BE2C (cell line): Measurements from ENCODE around the gene DNAH6.

Source experiments
- DNase-seq: peaks from one replicate; pipeline ENCODE4 v3.0.0-alpha.2; 2020
- H3K27me3 ChIP-seq: fragments of 250-450 bp; sonication (Bioruptor Pico); 2 replicates; pipeline ENCODE4 v1.5.1; 2020; ENCODE audit warnings: mild to moderate bottlenecking
- H3K36me3 ChIP-seq: fragments of 250-450 bp; sonication (Bioruptor Pico); 2 replicates; pipeline ENCODE4 v1.5.1; 2020; ENCODE audit warnings: mild to moderate bottlenecking
- H3K4me1 ChIP-seq: fragments of 250-450 bp; sonication (Bioruptor Pico); 2 replicates; pipeline ENCODE4 v1.5.1; 2020
- H3K4me3 ChIP-seq: 2 replicates; pipeline ENCODE4 v1.5.1; 2011; ENCODE audit warnings: low read depth, low read length
- H3K9me3 ChIP-seq: fragments of 250-450 bp; sonication (Bioruptor Pico); 2 replicates; pipeline ENCODE4 v1.5.1; 2020
- TF ChIP-seq, protein P1 (sequence below): IDR thresholded peaks from 2 replicates; pipeline ENCODE4 v1.5.1; 2012; ENCODE audit warnings: mild to moderate bottlenecking, low read depth, low read length

The DNAH6 gene

DNA sequence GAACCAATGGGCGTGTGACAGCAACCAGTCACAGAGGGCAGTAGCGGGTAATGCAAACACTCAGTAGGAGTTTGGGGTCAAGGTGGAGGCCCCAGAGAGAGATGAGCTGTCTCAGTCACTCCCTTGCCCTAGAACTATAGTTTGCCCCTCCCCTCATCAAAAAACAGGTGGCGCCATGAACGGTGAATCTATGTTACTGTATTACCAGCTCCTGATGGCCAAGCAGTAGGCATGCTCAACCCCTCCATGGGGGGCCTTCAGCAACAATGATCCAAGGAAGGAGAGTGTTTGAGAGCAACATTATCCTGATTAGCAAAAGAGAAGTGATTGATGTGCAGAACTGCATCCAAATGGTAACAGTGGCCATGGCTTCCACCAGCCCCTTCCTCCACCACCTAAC lies 334.2 kb downstream of the DNAH6 start:
- TF ChIP-seq, protein P1, sequence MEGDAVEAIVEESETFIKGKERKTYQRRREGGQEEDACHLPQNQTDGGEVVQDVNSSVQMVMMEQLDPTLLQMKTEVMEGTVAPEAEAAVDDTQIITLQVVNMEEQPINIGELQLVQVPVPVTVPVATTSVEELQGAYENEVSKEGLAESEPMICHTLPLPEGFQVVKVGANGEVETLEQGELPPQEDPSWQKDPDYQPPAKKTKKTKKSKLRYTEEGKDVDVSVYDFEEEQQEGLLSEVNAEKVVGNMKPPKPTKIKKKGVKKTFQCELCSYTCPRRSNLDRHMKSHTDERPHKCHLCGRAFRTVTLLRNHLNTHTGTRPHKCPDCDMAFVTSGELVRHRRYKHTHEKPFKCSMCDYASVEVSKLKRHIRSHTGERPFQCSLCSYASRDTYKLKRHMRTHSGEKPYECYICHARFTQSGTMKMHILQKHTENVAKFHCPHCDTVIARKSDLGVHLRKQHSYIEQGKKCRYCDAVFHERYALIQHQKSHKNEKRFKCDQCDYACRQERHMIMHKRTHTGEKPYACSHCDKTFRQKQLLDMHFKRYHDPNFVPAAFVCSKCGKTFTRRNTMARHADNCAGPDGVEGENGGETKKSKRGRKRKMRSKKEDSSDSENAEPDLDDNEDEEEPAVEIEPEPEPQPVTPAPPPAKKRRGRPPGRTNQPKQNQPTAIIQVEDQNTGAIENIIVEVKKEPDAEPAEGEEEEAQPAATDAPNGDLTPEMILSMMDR, result no peak
- Histone ChIP-seq H3K36me3 (no peaks in the 10 kb centered on the region), H3K9me3 (no peaks in the 10 kb centered on the region), H3K4me1 (no peaks in the 10 kb centered on the region), H3K27me3 (no peaks in the 10 kb centered on the region), H3K4me3 (no peak overlapping the region)
- DNase-seq, result no peak

DNA sequence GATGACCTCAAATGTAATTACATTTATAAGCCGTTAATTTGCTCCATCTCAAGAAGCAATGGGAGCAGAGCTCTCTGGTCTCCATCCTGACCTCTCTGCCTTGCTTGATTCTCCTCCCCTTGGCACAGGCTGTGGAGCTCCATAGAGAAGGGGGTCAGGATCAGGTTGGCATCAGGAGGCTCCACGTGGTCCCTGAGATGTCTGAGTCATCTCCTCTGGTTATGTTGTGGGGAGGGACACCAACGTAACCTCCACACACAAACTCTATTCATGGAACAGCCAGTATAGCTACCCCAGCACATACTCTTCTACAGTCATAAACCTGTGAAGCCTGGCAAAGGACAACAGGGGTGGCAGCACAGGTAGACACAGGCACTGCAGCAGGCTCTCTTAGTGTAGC lies 335.6 kb downstream of the DNAH6 start:
- TF ChIP-seq, protein P1, result no peak
- Histone ChIP-seq H3K27me3 (no peaks in the 10 kb centered on the region), H3K4me1 (no peaks in the 10 kb centered on the region), H3K9me3 (no peaks in the 10 kb centered on the region), H3K4me3 (no peak overlapping the region), H3K36me3 (no peaks in the 10 kb centered on the region)
- no peak for DNase-seq

DNA sequence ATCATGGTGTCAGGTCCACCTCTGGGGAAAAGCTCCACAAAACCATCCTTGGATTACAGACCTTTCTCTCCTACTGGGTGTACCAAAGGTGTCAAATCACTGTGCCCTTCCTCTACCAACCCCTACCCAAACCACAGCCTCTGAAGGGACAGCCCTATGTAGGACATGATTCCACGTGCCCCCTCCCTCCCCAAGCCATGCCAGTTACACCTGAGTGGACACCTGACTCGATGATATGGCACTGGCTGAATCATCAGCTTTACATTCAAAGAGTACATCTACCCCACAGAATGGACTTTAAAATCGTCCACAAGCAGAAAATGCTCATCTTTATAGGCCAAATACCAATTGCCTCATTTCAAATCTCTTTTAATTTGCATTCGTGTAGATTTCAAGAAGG lies 338.6 kb downstream of the DNAH6 start:
- Histone ChIP-seq H3K9me3 (no peaks in the 10 kb centered on the region), H3K4me3 (no peak overlapping the region), H3K36me3 (no peaks in the 10 kb centered on the region), H3K4me1 (no peaks in the 10 kb centered on the region), H3K27me3 (no peaks in the 10 kb centered on the region)
- TF ChIP-seq, protein P1, result no peak
- DNase-seq, result no peak

DNA sequence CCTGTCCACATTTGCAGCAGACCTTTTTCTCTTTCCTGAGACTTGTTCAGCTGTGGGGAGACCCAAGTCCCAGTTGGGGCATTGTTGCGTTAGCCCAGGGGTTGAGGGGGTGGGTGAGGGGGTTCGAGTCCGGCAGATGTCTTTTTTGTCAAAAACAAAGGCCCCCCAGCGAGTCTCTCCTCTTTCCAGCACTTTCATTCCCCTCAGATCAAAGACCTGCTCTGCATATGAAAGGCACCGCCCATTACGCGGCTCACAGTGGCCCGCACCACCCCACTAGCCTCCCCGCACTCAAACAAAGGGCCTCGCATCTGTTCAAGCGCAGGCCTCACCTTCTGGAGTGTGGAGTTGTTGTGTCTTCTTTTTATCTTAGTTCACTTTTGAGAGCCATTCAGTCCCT lies 339.4 kb downstream of the DNAH6 start:
- no peaks in the 10 kb centered on the region for H3K36me3 ChIP-seq
- DNase-seq, result no peak
- H3K4me1 ChIP-seq, result no peaks in the 10 kb centered on the region
- TF ChIP-seq, protein P1, result no peak
- H3K9me3 ChIP-seq, result no peaks in the 10 kb centered on the region
- no peaks in the 10 kb centered on the region; the same call in 1 of the 2 replicates for H3K27me3 ChIP-seq
- no peak overlapping the region for H3K4me3 ChIP-seq

DNA sequence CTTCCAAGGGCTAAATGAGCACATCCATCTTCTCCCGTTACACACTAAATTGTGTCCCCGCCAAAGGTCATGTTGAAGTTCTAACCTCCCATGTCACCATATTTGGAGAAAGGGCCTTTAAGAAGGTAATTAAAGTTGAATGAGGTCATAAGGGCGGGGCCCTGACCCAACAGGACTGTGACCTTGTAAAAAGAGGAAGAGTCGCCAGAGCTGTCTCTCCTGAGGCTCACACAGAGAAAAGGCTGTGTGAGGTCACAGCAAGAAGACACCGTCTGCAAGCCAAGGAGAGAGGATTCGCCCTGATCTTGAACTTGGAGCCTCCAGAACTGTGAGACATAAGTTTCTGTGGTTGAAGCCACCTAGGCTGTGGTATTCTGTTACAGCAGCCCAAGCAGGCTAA lies 340.5 kb downstream of the DNAH6 start:
- H3K4me1 ChIP-seq, result no peaks in the 10 kb centered on the region
- no peaks in the 10 kb centered on the region; the same call in 1 of the 2 replicates for H3K27me3 ChIP-seq
- DNase-seq, result no peak
- no peak overlapping the region for H3K4me3 ChIP-seq
- TF ChIP-seq, protein P1, result no peak
- H3K9me3 ChIP-seq, result no peaks in the 10 kb centered on the region
- H3K36me3 ChIP-seq, result no peaks in the 10 kb centered on the region

DNA sequence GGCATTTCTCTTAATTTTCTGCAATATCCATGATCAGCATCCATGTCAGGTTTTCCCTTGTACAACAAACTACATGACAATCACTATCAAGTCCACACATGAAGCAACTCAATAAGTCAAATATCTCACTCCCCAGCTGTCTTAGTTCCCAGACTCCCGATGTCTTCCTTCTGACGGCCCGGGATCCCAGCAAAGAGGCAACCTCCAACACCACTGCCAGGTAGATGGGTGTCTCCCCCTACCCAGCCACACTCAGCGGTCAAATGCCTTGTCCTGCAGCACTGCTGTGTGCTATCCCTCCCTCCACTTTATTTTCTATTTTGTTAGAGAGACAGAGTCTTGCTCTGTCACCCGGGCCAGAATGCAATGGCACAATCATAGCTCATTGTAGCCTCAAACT lies 341.3 kb downstream of the DNAH6 start:
- Histone ChIP-seq H3K4me3 (no peak overlapping the region), H3K4me1 (no peaks in the 10 kb centered on the region), H3K36me3 (no peaks in the 10 kb centered on the region), H3K27me3 (no peaks in the 10 kb centered on the region; the same call in 1 of the 2 replicates), H3K9me3 (no peaks in the 10 kb centered on the region)
- TF ChIP-seq, protein P1, result no peak
- DNase-seq, result no peak
